Activated B cell treated with CpG ODN at 0.5 μM for 24 hours (primary cell): ENCODE measurements around the gene DVL1. TPM values are rescaled to one million over a fixed set of nuclear protein-coding genes. Genes with fewer than 3 reads are reported as not detected.

Experiments
- ATAC-seq: fragments of 200-7000 bp; cut with Tn5 transposase; one replicate; pipeline ENCODE4 v1.10.0; 2021; ENCODE audit warnings: low read depth, mild to moderate bottlenecking, moderate library complexity
- CTCF ChIA-PET: fragments of 350-600 bp; sonication (Branson Sonifier 250); formaldehyde crosslinking; loops from one replicate; lab custom pipeline; 2021; ENCODE audit warnings: antibody characterized with exemption; lab: Charles Lee
- POLR2A ChIA-PET: fragments of 350-600 bp; sonication (Branson Sonifier 250); formaldehyde crosslinking; loops from one replicate; lab custom pipeline; 2021; ENCODE audit warnings: antibody characterized with exemption; lab: Charles Lee
- DNase-seq: peaks from one replicate; pipeline ENCODE4 v3.0.0; 2022
- H3K27ac Mint-ChIP-seq: one replicate; pipeline ENCODE4 v1.8.0; 2020; ENCODE audit warnings: mixed read lengths
- H3K27me3 Mint-ChIP-seq: one replicate; pipeline ENCODE4 v1.8.0; 2021; ENCODE audit warnings: mixed read lengths
- H3K36me3 Mint-ChIP-seq: one replicate; pipeline ENCODE4 v1.8.0; 2021; ENCODE audit warnings: low read depth, mixed read lengths
- H3K4me1 Mint-ChIP-seq: one replicate; pipeline ENCODE4 v1.8.0; 2021; ENCODE audit warnings: mixed read lengths
- H3K4me3 Mint-ChIP-seq: one replicate; pipeline ENCODE4 v1.8.0; 2020; ENCODE audit warnings: mild to moderate bottlenecking, mixed read lengths
- H3K9me3 Mint-ChIP-seq: one replicate; pipeline ENCODE4 v1.8.0; 2020; ENCODE audit warnings: mixed read lengths
- CTCF ChIP-seq: fragments of 200-600 bp; IDR thresholded peaks from one replicate; pipeline ENCODE4 v1.8.0; 2022; ENCODE audit warnings: antibody characterized with exemption, mild to moderate bottlenecking
- intact Hi-C: fragments of 100-400 bp; cut with micrococcal nuclease; formaldehyde crosslinking; loops from one replicate; pipeline ENCODE4 v1.15.1; 2024
- total RNA-seq: library from RNA; stranded (reverse); gene quantifications from 2 replicates; pipeline ENCODE4 v1.2.3, GENCODE V29; 2022

The DVL1 gene
- total RNA-seq, result 29.3 and 30.7 TPM in 2 replicates

- Mint-ChIP-seq H3K4me1 (peaks cover 30% of the 10 kb centered on the region), H3K36me3 (no peaks in the 10 kb centered on the region), H3K27me3 (peaks cover 12% of the 10 kb centered on the region), H3K4me3 (peak within 1 kb of the TSS; percentile 77), H3K9me3 (no peaks in the 10 kb centered on the region), H3K27ac (no peak within 1 kb of the TSS)
- ATAC-seq, result peak; percentile 84
- CTCF ChIA-PET, result no interaction called here
- peak; percentile 75 for DNase-seq
- no peak for TF ChIP-seq CTCF
- POLR2A ChIA-PET, result interaction anchor here (1.2 kb wide), 1 partner anchor 317 kb away, joined by 3 read pairs; no protein-coding TSS in a partner anchor
- intact Hi-C loops, result loop anchor here (1.0 to 5.0 kb wide), 4 partner anchors 25 to 93 kb away; partner anchors contain the start of genes AURKAIP1, CPTP, INTS11 and PUSL1
These were observed at the start of gene DVL1 for GRCh38 chr1:1349256-1350012. Gene DVL1 (minus strand): TSS chr1:1349418. CDS start chr1:1349065, 353 bp downstream.

- H3K4me1 Mint-ChIP-seq, result peaks cover 56% of the 10 kb centered on the region
- H3K4me3 Mint-ChIP-seq, result peak overlapping the region; percentile 92
- TF ChIP-seq CTCF, result no peak
- ChIA-PET CTCF (interaction anchor here (1.3 to 1.4 kb wide), 3 partner anchors 9 to 41 kb away, joined by 3 read pairs; no protein-coding TSS in a partner anchor), POLR2A (interaction anchor here (0.8 to 5.6 kb wide), 20 partner anchors 9 to 378 kb away, joined by 3 to 116 read pairs (median 3); partner anchors contain the start of genes ATAD3A, AURKAIP1, MRPL20 and TAS1R3)
- ATAC-seq, result no peak
- no peaks in the 10 kb centered on the region for H3K27me3 Mint-ChIP-seq
- peak overlapping the region; percentile 70 for H3K27ac Mint-ChIP-seq
- H3K9me3 Mint-ChIP-seq, result no peaks in the 10 kb centered on the region
- intact Hi-C loops, result loop anchor here (1.0 kb wide), 4 partner anchors 9 to 90 kb away; partner anchors contain the start of genes ATAD3B, AURKAIP1, MRPL20 and PUSL1
- peaks cover 76% of the 10 kb centered on the region for H3K36me3 Mint-ChIP-seq
- DNase-seq, result no peak
These were observed 49.5 kb upstream of the DVL1 start for GRCh38 chr1:1398677-1399186.

GRCh38 chr1:1397839-1398523 lies 48.8 kb upstream of the DVL1 start:
- DNase-seq, result no peak
- no peak for ATAC-seq
- intact Hi-C loops, result no loop called here

GRCh38 chr1:1395166-1395565 lies 45.9 kb upstream of the DVL1 start:
- no peak for ATAC-seq

More at GRCh38 chr1:1397839-1398523, 48.8 kb upstream of the DVL1 start:
- H3K36me3 Mint-ChIP-seq, result peaks cover 76% of the 10 kb centered on the region
- ChIA-PET POLR2A (interaction anchor here (0.7 to 5.6 kb wide), 6 partner anchors 10 to 173 kb away, joined by 3 to 116 read pairs (median 4); partner anchors contain the start of genes AURKAIP1, MRPL20 and TAS1R3), CTCF (interaction anchor here (1.4 kb wide), 2 partner anchors 10 to 42 kb away, joined by 3 read pairs; no protein-coding TSS in a partner anchor)
- H3K27me3 Mint-ChIP-seq, result no peaks in the 10 kb centered on the region
- H3K4me1 Mint-ChIP-seq, result peaks cover 52% of the 10 kb centered on the region
- no peaks in the 10 kb centered on the region for H3K9me3 Mint-ChIP-seq
- peak overlapping the region; percentile 92 for H3K4me3 Mint-ChIP-seq
- peak overlapping the region; percentile 70 for H3K27ac Mint-ChIP-seq
- no peak for TF ChIP-seq CTCF

More at GRCh38 chr1:1395166-1395565, 45.9 kb upstream of the DVL1 start:
- Mint-ChIP-seq H3K36me3 (peaks cover 76% of the 10 kb centered on the region), H3K27ac (no peak overlapping the region), H3K4me1 (peaks cover 37% of the 10 kb centered on the region), H3K4me3 (no peak overlapping the region), H3K27me3 (no peaks in the 10 kb centered on the region), H3K9me3 (no peaks in the 10 kb centered on the region)
- intact Hi-C loops, result no loop called here
- ChIA-PET CTCF (no interaction called here), POLR2A (interaction anchor here (0.7 to 5.6 kb wide), 3 partner anchors 12 to 60 kb away, joined by 5 to 116 read pairs (median 6); partner anchors contain the start of genes AURKAIP1 and MRPL20)
- no peak for TF ChIP-seq CTCF
- DNase-seq, result no peak
